BJ (cell line): ENCODE data around the gene CCBE1. TPM values are rescaled to one million over a fixed set of nuclear protein-coding genes. Genes with fewer than 3 reads are reported as not detected.
"Not testable (repeated sequence)": the region's sequence is repeated elsewhere in the genome, so short reads cannot be mapped to it uniquely, and the experiment has no call there.

ENCODE experiments used
- CTCF ChIA-PET: fragments of 350-600 bp; formaldehyde crosslinking; extraction: SDS; loops from one replicate; lab custom pipeline; 2021; ENCODE audit warnings: antibody characterized with exemption, inconsistent platforms; lab: Yijun Ruan, JAX
- POLR2A ChIA-PET: fragments of 300-600 bp; sonication (Branson Sonifier 250); formaldehyde crosslinking; extraction: SDS; loops from one replicate; lab custom pipeline; 2021; ENCODE audit warnings: antibody characterized with exemption; lab: Charles Lee
- DNase-seq: peaks from one replicate; pipeline ENCODE4 v3.0.0-alpha.2; 2011; ENCODE audit warnings: low read depth
- H3K27me3 ChIP-seq: 2 replicates; pipeline ENCODE4 v1.6.0; 2011; ENCODE audit warnings: low read length; ENCODE audit not compliant: control insufficient read depth, insufficient read depth
- H3K36me3 ChIP-seq: 2 replicates; pipeline ENCODE4 v1.5.1; 2011; ENCODE audit warnings: low read length; ENCODE audit not compliant: control insufficient read depth, insufficient read depth
- H3K4me3 ChIP-seq: 2 replicates; pipeline ENCODE4 v1.5.1; 2011; ENCODE audit warnings: low read depth, mild to moderate bottlenecking, control low read depth, low read length
- polyA plus RNA-seq: library from polyadenylated mRNA; depleted of rRNA; stranded (reverse); fragments of >200 nt; gene quantifications from 2 replicates; pipeline ENCODE4 v1.2.3, GENCODE V29; 2011
- TF ChIP-seq, protein P1 (sequence below): IDR thresholded peaks from 2 replicates; pipeline ENCODE4 v1.5.1; 2011; ENCODE audit warnings: low read depth, mild to moderate bottlenecking, control low read depth, inconsistent platforms, low read length, moderate library complexity; ENCODE audit not compliant: insufficient read depth

Gene CCBE1
- polyA plus RNA-seq, 1 experiment = 51.2 TPM

GRCh38 chr18:59528866-59529265, 168.4 kb downstream of the CCBE1 start:
- H3K4me3 ChIP-seq = no peak overlapping the region
- POLR2A ChIA-PET = no interaction called here

GRCh38 chr18:59520562-59521355, 176.5 kb downstream of the CCBE1 start:
- DNase-seq = no peak
- ChIA-PET CTCF (no interaction called here), POLR2A (no interaction called here)
- TF ChIP-seq, protein P1, sequence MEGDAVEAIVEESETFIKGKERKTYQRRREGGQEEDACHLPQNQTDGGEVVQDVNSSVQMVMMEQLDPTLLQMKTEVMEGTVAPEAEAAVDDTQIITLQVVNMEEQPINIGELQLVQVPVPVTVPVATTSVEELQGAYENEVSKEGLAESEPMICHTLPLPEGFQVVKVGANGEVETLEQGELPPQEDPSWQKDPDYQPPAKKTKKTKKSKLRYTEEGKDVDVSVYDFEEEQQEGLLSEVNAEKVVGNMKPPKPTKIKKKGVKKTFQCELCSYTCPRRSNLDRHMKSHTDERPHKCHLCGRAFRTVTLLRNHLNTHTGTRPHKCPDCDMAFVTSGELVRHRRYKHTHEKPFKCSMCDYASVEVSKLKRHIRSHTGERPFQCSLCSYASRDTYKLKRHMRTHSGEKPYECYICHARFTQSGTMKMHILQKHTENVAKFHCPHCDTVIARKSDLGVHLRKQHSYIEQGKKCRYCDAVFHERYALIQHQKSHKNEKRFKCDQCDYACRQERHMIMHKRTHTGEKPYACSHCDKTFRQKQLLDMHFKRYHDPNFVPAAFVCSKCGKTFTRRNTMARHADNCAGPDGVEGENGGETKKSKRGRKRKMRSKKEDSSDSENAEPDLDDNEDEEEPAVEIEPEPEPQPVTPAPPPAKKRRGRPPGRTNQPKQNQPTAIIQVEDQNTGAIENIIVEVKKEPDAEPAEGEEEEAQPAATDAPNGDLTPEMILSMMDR = no peak
- H3K4me3 ChIP-seq = no peak overlapping the region
- no peaks in the 10 kb centered on the region for H3K36me3 ChIP-seq
- no peaks in the 10 kb centered on the region for H3K27me3 ChIP-seq

More at GRCh38 chr18:59528866-59529265, 168.4 kb downstream of the CCBE1 start:
- CTCF ChIA-PET = no interaction called here
- H3K36me3 ChIP-seq = no peaks in the 10 kb centered on the region
- no peaks in the 10 kb centered on the region for H3K27me3 ChIP-seq
- DNase-seq = no peak
- TF ChIP-seq, protein P1 = no peak

DNA sequence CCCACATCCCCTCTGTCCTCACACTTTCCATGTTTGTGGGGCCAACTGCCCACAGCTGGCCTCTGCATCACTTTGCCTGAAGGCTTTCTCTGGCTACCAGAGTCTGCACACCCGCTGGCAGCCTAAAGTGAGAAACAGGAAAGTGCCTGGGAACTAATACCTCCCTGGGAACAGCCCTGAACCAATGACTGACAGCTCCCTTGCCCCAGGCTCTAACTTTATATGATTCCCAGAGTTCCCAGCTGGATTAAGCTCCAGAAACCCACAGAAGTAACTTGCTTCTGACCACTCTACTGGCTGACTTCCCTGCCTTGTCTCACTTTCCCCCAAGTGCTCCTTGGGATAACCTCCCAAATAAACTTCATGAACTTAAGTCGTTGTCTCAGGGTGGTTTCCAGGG, 178.5 kb downstream of the CCBE1 start:
- TF ChIP-seq, protein P1 = no peak
- Histone ChIP-seq H3K27me3 (no peaks in the 10 kb centered on the region), H3K4me3 (no peak overlapping the region), H3K36me3 (no peaks in the 10 kb centered on the region)
- DNase-seq = no peak
- ChIA-PET CTCF (interaction anchor here (1.0 to 1.5 kb wide), 3 partner anchors 12 to 179 kb away, joined by 3 to 5 read pairs (median 4); partner anchors contain the start of gene CCBE1), POLR2A (no interaction called here)

- POLR2A ChIA-PET = no interaction called here
- CTCF ChIA-PET = interaction anchor here (1.1 kb wide), 1 partner anchor 21 kb away, joined by 4 read pairs; no protein-coding TSS in a partner anchor
- TF ChIP-seq, protein P1 = no peak
- Histone ChIP-seq H3K36me3 (no peaks in the 10 kb centered on the region), H3K27me3 (no peaks in the 10 kb centered on the region), H3K4me3 (no peak overlapping the region)
- DNase-seq = no peak
Measured at GRCh38 chr18:59517446-59518165, 179.6 kb downstream of the CCBE1 start.

DNA sequence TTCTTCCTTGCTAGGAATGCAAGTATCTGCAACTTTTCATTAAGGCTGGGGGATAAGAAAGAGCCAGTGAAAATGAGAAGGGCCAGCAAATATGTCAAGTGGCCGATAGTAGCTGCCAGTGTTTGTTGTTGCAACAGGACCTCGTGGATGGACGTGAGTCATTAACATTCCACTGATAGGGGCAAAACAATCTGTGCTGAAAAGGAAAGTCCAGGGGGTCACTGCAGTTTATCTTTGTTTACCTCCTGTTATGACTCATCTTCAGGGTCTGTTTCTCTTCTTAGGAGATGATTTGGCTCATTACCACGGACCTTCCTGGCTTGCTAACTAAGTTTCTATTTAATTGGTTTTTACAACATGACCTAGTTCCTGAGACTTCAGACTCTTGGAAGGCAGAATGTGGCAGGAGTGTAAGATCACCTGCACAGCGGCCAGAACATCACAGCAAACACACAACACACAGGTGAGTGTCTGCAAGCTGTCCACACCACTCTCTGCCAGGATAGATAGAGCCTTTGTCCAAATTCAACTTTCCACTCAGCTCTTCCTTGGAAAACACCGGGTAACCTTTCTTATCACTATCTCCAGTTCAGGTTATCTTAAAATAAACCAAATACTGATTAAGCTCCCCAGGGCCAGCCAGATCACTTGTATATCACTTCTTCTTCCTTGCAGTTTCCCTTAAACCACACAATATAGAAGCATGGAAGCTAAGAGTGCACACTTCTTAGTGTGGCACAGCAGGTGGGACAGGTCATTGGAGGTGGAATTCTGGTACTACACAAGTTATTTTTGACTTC, 180.7 kb downstream of the CCBE1 start:
- H3K4me3 ChIP-seq = no peak overlapping the region
- CTCF ChIA-PET = interaction anchor here (1.2 kb wide), 1 partner anchor 181 kb away, joined by 4 read pairs; the partner anchor contains the start of gene CCBE1
- H3K36me3 ChIP-seq = no peaks in the 10 kb centered on the region
- DNase-seq = no peak
- no peaks in the 10 kb centered on the region for H3K27me3 ChIP-seq
- TF ChIP-seq, protein P1 = no peak
- POLR2A ChIA-PET = interaction anchor here (0.7 kb wide), 1 partner anchor 19 kb away, joined by 3 read pairs; no protein-coding TSS in a partner anchor

- not testable (repeated sequence) for H3K36me3 ChIP-seq, H3K27me3 ChIP-seq, DNase-seq, H3K4me3 ChIP-seq
- CTCF ChIA-PET = interaction anchor here (1.2 kb wide), 1 partner anchor 181 kb away, joined by 4 read pairs; the partner anchor contains the start of gene CCBE1
- POLR2A ChIA-PET = interaction anchor here (0.7 kb wide), 1 partner anchor 20 kb away, joined by 3 read pairs; no protein-coding TSS in a partner anchor
Measured at GRCh38 chr18:59515956-59516355, 181.3 kb downstream of the CCBE1 start.
